Tibial nerve (tissue), 4 donors: Measurements from ENCODE around the gene ERVK3-1. TPM values are rescaled to one million over a fixed set of nuclear protein-coding genes. Genes with fewer than 3 reads are reported as not detected.
A peak's percentile ranks its signal among the peaks of the same experiment; 100 is the strongest.

Experiments used
- DNase-seq, 2 donors: peaks; one replicate each; pipeline ENCODE4 v3.0.0-alpha.2; 2019; ENCODE audit warnings: low spot score in 2 of 2
- H3K27ac ChIP-seq, 4 donors: fragments of 200-600 bp; sonication (generic) in 3 of 4; one replicate each; pipeline ENCODE4 v1.5.1; 2017 to 2019; ENCODE audit warnings: mild to moderate bottlenecking in 1 of 4
- H3K27me3 ChIP-seq, 2 donors: fragments of 200-600 bp; sonication (generic) in 1 of 2; one replicate each; pipeline versions ENCODE4 v1.5.1 to v1.6.0; 2017 to 2019
- H3K36me3 ChIP-seq, 3 donors: fragments of 200-600 bp; sonication (generic); one replicate each; pipeline ENCODE4 v1.5.1; 2018 to 2019
- H3K4me1 ChIP-seq, 4 donors: fragments of 200-600 bp; sonication (generic) in 3 of 4; one replicate each; pipeline ENCODE4 v1.5.1; 2017 to 2019
- H3K4me3 ChIP-seq, 4 donors: fragments of 200-600 bp; sonication (generic) in 3 of 4; one replicate each; pipeline ENCODE4 v1.5.1; 2017 to 2019; ENCODE audit warnings: mild to moderate bottlenecking in 1 of 4, moderate library complexity in 1 of 4
- H3K9me3 ChIP-seq, 4 donors: fragments of 200-600 bp; sonication (generic) in 3 of 4; one replicate each; pipeline ENCODE4 v1.5.1; 2017 to 2019
- EP300 ChIP-seq, 2 donors: sonication (generic); formaldehyde crosslinking; IDR thresholded peaks; one replicate each; pipeline ENCODE4 v1.6.1; 2017; ENCODE audit warnings: antibody characterized with exemption in 2 of 2, mild to moderate bottlenecking in 1 of 2
- POLR2A ChIP-seq, 2 donors: fragments of 450-650 bp; IDR thresholded peaks; one replicate each; pipeline ENCODE4 v1.6.1; 2017; ENCODE audit warnings: antibody characterized with exemption in 2 of 2, mild to moderate bottlenecking in 2 of 2, moderate library complexity in 2 of 2
- WGBS, 2 donors: methylation state at CpG; one replicate each; pipeline ENCODE4 v1.1.5; 2018; 5-methylcytosine and 5-hydroxymethylcytosine counted together
- total RNA-seq, 4 donors: library from RNA; depleted of rRNA; stranded (reverse); fragments of >200 nt; gene quantifications; one replicate each; pipeline ENCODE4 v1.1.0, GENCODE V29; 2016
- TF ChIP-seq, protein P1 (sequence below), 5 experiments: fragments of 200-600 bp in 3 of 5; fragments of 450-650 bp in 2 of 5; sonication (generic) in 3 of 5; IDR thresholded peaks; one replicate each; pipeline ENCODE4 v1.5.1; 2016 to 2019; ENCODE audit warnings: antibody characterized with exemption in 5 of 5, mild to moderate bottlenecking in 3 of 5, moderate library complexity in 2 of 5

The ERVK3-1 gene
- total RNA-seq, 4 donors from 2014 or later, result 30.0 to 59.2 (median 45.9) TPM

GRCh38 chr19:58354478-58355030 is 49.4 kb downstream of the ERVK3-1 start:
- Histone ChIP-seq H3K36me3 (peaks cover 0 to 63% (median 0%) of the 10 kb centered on the region in 3 donors), H3K27ac (no peak overlapping the region), H3K9me3 (peaks cover 0 to 5% (median 0%) of the 10 kb centered on the region in 4 donors), H3K4me3 (no peak overlapping the region), H3K27me3 (peaks cover 0 to 22% of the 10 kb centered on the region in 2 donors), H3K4me1 (peaks cover 0 to 34% (median 15%) of the 10 kb centered on the region in 4 donors)
- no peak for DNase-seq
- 78 to 80% methylated on average over 6 of the region's 6 CpGs for WGBS, 2 donors
- TF ChIP-seq EP300 (IDR thresholded peaks at IDR 0.05), result no peak

GRCh38 chr19:58355215-58355796 is 50.1 kb downstream of the ERVK3-1 start:
- DNase-seq, result no peak
- Histone ChIP-seq H3K9me3 (peaks cover 0 to 5% (median 0%) of the 10 kb centered on the region in 4 donors), H3K27ac (no peak overlapping the region), H3K4me3 (no peak overlapping the region), H3K4me1 (peaks cover 0 to 27% (median 11%) of the 10 kb centered on the region in 4 donors), H3K27me3 (peaks cover 0 to 18% of the 10 kb centered on the region in 2 donors), H3K36me3 (peaks cover 0 to 60% (median 0%) of the 10 kb centered on the region in 3 donors)
- TF ChIP-seq POLR2A (IDR thresholded peaks at IDR 0.05) (no peak), EP300 (IDR thresholded peaks at IDR 0.05) (no peak)
- TF ChIP-seq, protein P1, sequence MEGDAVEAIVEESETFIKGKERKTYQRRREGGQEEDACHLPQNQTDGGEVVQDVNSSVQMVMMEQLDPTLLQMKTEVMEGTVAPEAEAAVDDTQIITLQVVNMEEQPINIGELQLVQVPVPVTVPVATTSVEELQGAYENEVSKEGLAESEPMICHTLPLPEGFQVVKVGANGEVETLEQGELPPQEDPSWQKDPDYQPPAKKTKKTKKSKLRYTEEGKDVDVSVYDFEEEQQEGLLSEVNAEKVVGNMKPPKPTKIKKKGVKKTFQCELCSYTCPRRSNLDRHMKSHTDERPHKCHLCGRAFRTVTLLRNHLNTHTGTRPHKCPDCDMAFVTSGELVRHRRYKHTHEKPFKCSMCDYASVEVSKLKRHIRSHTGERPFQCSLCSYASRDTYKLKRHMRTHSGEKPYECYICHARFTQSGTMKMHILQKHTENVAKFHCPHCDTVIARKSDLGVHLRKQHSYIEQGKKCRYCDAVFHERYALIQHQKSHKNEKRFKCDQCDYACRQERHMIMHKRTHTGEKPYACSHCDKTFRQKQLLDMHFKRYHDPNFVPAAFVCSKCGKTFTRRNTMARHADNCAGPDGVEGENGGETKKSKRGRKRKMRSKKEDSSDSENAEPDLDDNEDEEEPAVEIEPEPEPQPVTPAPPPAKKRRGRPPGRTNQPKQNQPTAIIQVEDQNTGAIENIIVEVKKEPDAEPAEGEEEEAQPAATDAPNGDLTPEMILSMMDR (IDR thresholded peaks at IDR 0.05), result no peak
- 93 to 94% methylated on average over 10 of the region's 10 CpGs for WGBS, 2 donors

DNA sequence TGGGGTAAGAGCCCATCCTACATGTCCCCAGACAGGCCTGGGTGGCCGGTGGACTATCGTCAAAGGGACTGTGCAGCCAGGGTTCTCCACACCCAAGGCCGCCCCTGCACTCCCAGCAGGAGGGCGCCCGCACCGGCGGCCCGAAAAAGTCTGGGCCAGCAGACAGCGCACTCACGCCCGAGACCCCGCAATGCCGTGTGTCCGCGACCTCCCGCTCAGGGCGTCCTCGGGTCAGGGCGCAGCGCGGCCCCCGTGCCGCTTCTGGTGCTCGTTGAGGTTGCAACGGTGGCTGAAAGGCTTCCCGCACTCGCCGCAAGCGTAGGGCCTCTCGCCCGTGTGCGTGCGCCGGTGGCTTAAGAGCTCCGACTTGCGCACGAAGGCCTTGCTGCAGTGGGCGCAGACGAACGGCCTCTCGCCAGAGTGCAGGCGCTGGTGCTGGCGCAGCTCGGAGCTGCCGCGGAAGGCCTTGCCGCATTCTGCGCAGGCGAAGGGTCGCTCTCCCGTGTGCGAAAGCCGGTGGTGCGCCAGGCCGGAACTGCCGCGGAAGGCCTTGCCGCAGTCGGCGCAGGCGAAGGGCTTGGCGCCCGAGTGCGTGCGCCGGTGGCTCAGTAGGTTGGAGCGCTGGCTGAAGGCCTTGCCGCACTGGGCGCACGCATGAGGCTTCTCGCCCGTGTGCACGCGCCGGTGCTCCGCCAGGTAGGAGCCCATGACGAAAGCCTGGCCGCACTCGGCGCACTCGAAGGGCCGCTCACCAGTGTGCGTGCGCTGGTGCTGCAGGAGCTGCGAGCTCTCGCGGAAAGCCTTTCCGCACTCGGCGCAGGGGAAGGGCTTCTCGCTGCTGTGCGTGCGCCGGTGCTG is 51.0 kb downstream of the ERVK3-1 start:
- H3K27ac ChIP-seq, result no peak overlapping the region
- peaks cover 0 to 19% (median 9%) of the 10 kb centered on the region in 4 donors for H3K4me1 ChIP-seq
- H3K9me3 ChIP-seq, result peaks cover 0 to 5% (median 0%) of the 10 kb centered on the region in 4 donors
- no peak for TF ChIP-seq EP300 (IDR thresholded peaks at IDR 0.05)
- peaks cover 0 to 18% of the 10 kb centered on the region in 2 donors for H3K27me3 ChIP-seq
- H3K36me3 ChIP-seq, result peaks cover 0 to 52% (median 0%) of the 10 kb centered on the region in 3 donors
- WGBS, 2 donors, result 22 to 30% methylated on average over 34 to 75 of the region's 94 CpGs
- H3K4me3 ChIP-seq, result peak overlapping the region in 3 of 4 donors; percentile 16 to 41 (median 28)
- no peak for DNase-seq

GRCh38 chr19:58356766-58357480 is 51.7 kb downstream of the ERVK3-1 start:
- Histone ChIP-seq H3K4me1 (peaks cover 0 to 27% (median 14%) of the 10 kb centered on the region in 4 donors), H3K9me3 (peaks cover 0 to 5% (median 0%) of the 10 kb centered on the region in 4 donors), H3K27ac (no peak overlapping the region), H3K27me3 (peaks cover 0 to 18% of the 10 kb centered on the region in 2 donors), H3K4me3 (peak overlapping the region in 3 of 4 donors; percentile 16 to 41 (median 28)), H3K36me3 (peaks cover 0 to 47% (median 0%) of the 10 kb centered on the region in 3 donors)
- no peak for DNase-seq
- TF ChIP-seq, protein P1 (IDR thresholded peaks at IDR 0.05), result no peak
- TF ChIP-seq POLR2A (IDR thresholded peaks at IDR 0.05) (no peak), EP300 (IDR thresholded peaks at IDR 0.05) (no peak)
- WGBS, 2 donors, result 28 to 47% methylated on average over 41 to 54 of the region's 75 CpGs

GRCh38 chr19:58357481-58358145 is 52.4 kb downstream of the ERVK3-1 start:
- Histone ChIP-seq H3K36me3 (peaks cover 0 to 45% (median 0%) of the 10 kb centered on the region in 3 donors), H3K9me3 (peaks cover 0 to 5% (median 0%) of the 10 kb centered on the region in 4 donors), H3K27me3 (peaks cover 0 to 18% of the 10 kb centered on the region in 2 donors), H3K4me3 (peak overlapping the region in 1 of 4 donors; percentile 41), H3K4me1 (peaks cover 0 to 28% (median 14%) of the 10 kb centered on the region in 4 donors), H3K27ac (no peak overlapping the region)
- DNase-seq, result no peak
- TF ChIP-seq, protein P1 (IDR thresholded peaks at IDR 0.05), result no peak
- TF ChIP-seq EP300 (IDR thresholded peaks at IDR 0.05), result no peak
- TF ChIP-seq POLR2A (IDR thresholded peaks at IDR 0.05), result no peak
- WGBS, 2 donors, result 68 to 76% methylated on average over 18 of the region's 19 CpGs
